ENCODE results near the gene BCL7A.

BCL7A gene

GRCh38 chr12:122062832-122063693 lies 41.4 kb downstream of the BCL7A start:
- Histone ChIP-seq H3K27me3 (ENCODE audit: insufficient read depth, low read length, poor library complexity) (no peaks in the 10 kb centered on the region), H2AK5ac (ENCODE audit: low read length) (peak overlapping the region; percentile 83), H3K4me2 (ENCODE audit: low read length) (no peak overlapping the region), H3K56ac (ENCODE audit: low read length) (peak overlapping the region; percentile 86), H3K23ac (ENCODE audit: low read length) (no peak overlapping the region), H3K79me1 (ENCODE audit: low read length) (no peaks in the 10 kb centered on the region), H3K36me3 (ENCODE audit: control insufficient read depth, insufficient read depth, low read length) (no peaks in the 10 kb centered on the region), H2BK120ac (ENCODE audit: low read depth, low read length) (no peak overlapping the region), H2BK5ac (ENCODE audit: low read length) (peak overlapping the region; percentile 83), H3K18ac (ENCODE audit: low read length) (peak overlapping the region; percentile 3), H3K27ac (ENCODE audit: low read depth, low read length) (peak overlapping the region; percentile 73), H3K9ac (ENCODE audit: low read length) (peak overlapping the region; percentile 51), H4K5ac (ENCODE audit: low read length) (peak overlapping the region; percentile 95), H3K4me1 (ENCODE audit: control insufficient read depth, low read depth, low read length) (peaks cover 11% of the 10 kb centered on the region), H3K4me3 (ENCODE audit: low read length) (no peak overlapping the region), H4K8ac (ENCODE audit: low read depth, low read length) (no peak overlapping the region), H2BK15ac (replicated peaks; ENCODE audit: low read depth) (no peak overlapping the region), H3K4ac (ENCODE audit: low read depth, low read length) (no peak overlapping the region), H3K79me2 (ENCODE audit: control insufficient read depth, insufficient read depth, low read length) (no peaks in the 10 kb centered on the region)
- peak; percentile 95 for DNase-seq
- WGBS (ENCODE audit: extremely low coverage, insufficient coverage, low lambda C conversion rate) = no CpG with 5 or more reads among the region's 19 CpGs

- H2BK120ac ChIP-seq (ENCODE audit: low read depth, low read length) = peak overlapping the region; percentile 10
These were observed 42.0 kb downstream of the BCL7A start for GRCh38 chr12:122063694-122064024.

GRCh38 chr12:122064025-122064777 lies 42.5 kb downstream of the BCL7A start:
- H3K56ac ChIP-seq (ENCODE audit: low read length) = peak overlapping the region; percentile 86
- H3K79me2 ChIP-seq (ENCODE audit: control insufficient read depth, insufficient read depth, low read length) = no peaks in the 10 kb centered on the region
- no CpG with 5 or more reads among the region's 14 CpGs for WGBS (ENCODE audit: extremely low coverage, insufficient coverage, low lambda C conversion rate)
- H3K4ac ChIP-seq (ENCODE audit: low read depth, low read length) = peak overlapping the region; percentile 66
- peaks cover 11% of the 10 kb centered on the region for H3K4me1 ChIP-seq (ENCODE audit: control insufficient read depth, low read depth, low read length)
- peak overlapping the region; percentile 42 for H3K18ac ChIP-seq (ENCODE audit: low read length)
- no peak overlapping the region for H4K8ac ChIP-seq (ENCODE audit: low read depth, low read length)
- no peak overlapping the region for H2BK15ac ChIP-seq (replicated peaks; ENCODE audit: low read depth)
- no peak overlapping the region for H3K4me3 ChIP-seq (ENCODE audit: low read length)
- no peaks in the 10 kb centered on the region for H3K36me3 ChIP-seq (ENCODE audit: control insufficient read depth, insufficient read depth, low read length)
- peak overlapping the region; percentile 83 for H2AK5ac ChIP-seq (ENCODE audit: low read length)
- peak; percentile 99 for DNase-seq
- H2BK5ac ChIP-seq (ENCODE audit: low read length) = peak overlapping the region; percentile 76
- no peak overlapping the region for H2BK120ac ChIP-seq (ENCODE audit: low read depth, low read length)
- H3K27ac ChIP-seq (ENCODE audit: low read depth, low read length) = peak overlapping the region; percentile 73
- H3K23ac ChIP-seq (ENCODE audit: low read length) = no peak overlapping the region
- no peaks in the 10 kb centered on the region for H3K27me3 ChIP-seq (ENCODE audit: insufficient read depth, low read length, poor library complexity)
- H4K5ac ChIP-seq (ENCODE audit: low read length) = peak overlapping the region; percentile 95
- no peaks in the 10 kb centered on the region for H3K79me1 ChIP-seq (ENCODE audit: low read length)
- H3K4me2 ChIP-seq (ENCODE audit: low read length) = peak overlapping the region; percentile 6
- H3K9ac ChIP-seq (ENCODE audit: low read length) = peak overlapping the region; percentile 51

More at GRCh38 chr12:122063694-122064024, 42.0 kb downstream of the BCL7A start:
- Histone ChIP-seq H3K36me3 (ENCODE audit: control insufficient read depth, insufficient read depth, low read length) (no peaks in the 10 kb centered on the region), H4K8ac (ENCODE audit: low read depth, low read length) (no peak overlapping the region), H3K4me2 (ENCODE audit: low read length) (no peak overlapping the region), H2AK5ac (ENCODE audit: low read length) (peak overlapping the region; percentile 83), H3K4me1 (ENCODE audit: control insufficient read depth, low read depth, low read length) (peaks cover 11% of the 10 kb centered on the region), H2BK15ac (replicated peaks; ENCODE audit: low read depth) (no peak overlapping the region), H3K9ac (ENCODE audit: low read length) (peak overlapping the region; percentile 51), H3K4me3 (ENCODE audit: low read length) (no peak overlapping the region), H4K5ac (ENCODE audit: low read length) (peak overlapping the region; percentile 95), H3K23ac (ENCODE audit: low read length) (no peak overlapping the region), H2BK5ac (ENCODE audit: low read length) (peak overlapping the region; percentile 76), H3K27me3 (ENCODE audit: insufficient read depth, low read length, poor library complexity) (no peaks in the 10 kb centered on the region), H3K79me1 (ENCODE audit: low read length) (no peaks in the 10 kb centered on the region), H3K18ac (ENCODE audit: low read length) (peak overlapping the region; percentile 42), H3K27ac (ENCODE audit: low read depth, low read length) (peak overlapping the region; percentile 73), H3K79me2 (ENCODE audit: control insufficient read depth, insufficient read depth, low read length) (no peaks in the 10 kb centered on the region), H3K4ac (ENCODE audit: low read depth, low read length) (no peak overlapping the region), H3K56ac (ENCODE audit: low read length) (peak overlapping the region; percentile 86)
- DNase-seq = no peak
- WGBS (ENCODE audit: extremely low coverage, insufficient coverage, low lambda C conversion rate) = no CpG with 5 or more reads among the region's 6 CpGs

GRCh38 chr12:122064780-122065588 lies 43.3 kb downstream of the BCL7A start:
- Histone ChIP-seq H3K79me2 (ENCODE audit: control insufficient read depth, insufficient read depth, low read length) (no peaks in the 10 kb centered on the region), H3K36me3 (ENCODE audit: control insufficient read depth, insufficient read depth, low read length) (no peaks in the 10 kb centered on the region), H4K8ac (ENCODE audit: low read depth, low read length) (no peak overlapping the region), H3K4me2 (ENCODE audit: low read length) (no peak overlapping the region), H2AK5ac (ENCODE audit: low read length) (no peak overlapping the region), H4K5ac (ENCODE audit: low read length) (no peak overlapping the region), H3K4me1 (ENCODE audit: control insufficient read depth, low read depth, low read length) (peaks cover 11% of the 10 kb centered on the region), H2BK15ac (replicated peaks; ENCODE audit: low read depth) (no peak overlapping the region), H2BK120ac (ENCODE audit: low read depth, low read length) (no peak overlapping the region), H3K4me3 (ENCODE audit: low read length) (no peak overlapping the region), H3K9ac (ENCODE audit: low read length) (no peak overlapping the region), H3K18ac (ENCODE audit: low read length) (no peak overlapping the region), H3K56ac (ENCODE audit: low read length) (peak overlapping the region; percentile 59), H3K27ac (ENCODE audit: low read depth, low read length) (no peak overlapping the region), H2BK5ac (ENCODE audit: low read length) (no peak overlapping the region), H3K27me3 (ENCODE audit: insufficient read depth, low read length, poor library complexity) (no peaks in the 10 kb centered on the region), H3K79me1 (ENCODE audit: low read length) (no peaks in the 10 kb centered on the region), H3K23ac (ENCODE audit: low read length) (no peak overlapping the region), H3K4ac (ENCODE audit: low read depth, low read length) (peak overlapping the region; percentile 66)
- peak; percentile 73 for DNase-seq
- no CpG with 5 or more reads among the region's 16 CpGs for WGBS (ENCODE audit: extremely low coverage, insufficient coverage, low lambda C conversion rate)

GRCh38 chr12:122067548-122067947 lies 45.9 kb downstream of the BCL7A start:
- Histone ChIP-seq H3K4me1 (ENCODE audit: control insufficient read depth, low read depth, low read length) (peaks cover 11% of the 10 kb centered on the region), H3K27me3 (ENCODE audit: insufficient read depth, low read length, poor library complexity) (no peaks in the 10 kb centered on the region), H3K23ac (ENCODE audit: low read length) (no peak overlapping the region), H2BK5ac (ENCODE audit: low read length) (no peak overlapping the region), H3K36me3 (ENCODE audit: control insufficient read depth, insufficient read depth, low read length) (no peaks in the 10 kb centered on the region), H2AK5ac (ENCODE audit: low read length) (no peak overlapping the region), H2BK120ac (ENCODE audit: low read depth, low read length) (no peak overlapping the region), H4K8ac (ENCODE audit: low read depth, low read length) (no peak overlapping the region), H3K56ac (ENCODE audit: low read length) (no peak overlapping the region), H3K4ac (ENCODE audit: low read depth, low read length) (no peak overlapping the region), H3K79me2 (ENCODE audit: control insufficient read depth, insufficient read depth, low read length) (no peaks in the 10 kb centered on the region), H3K79me1 (ENCODE audit: low read length) (no peaks in the 10 kb centered on the region), H3K18ac (ENCODE audit: low read length) (no peak overlapping the region), H3K4me3 (ENCODE audit: low read length) (no peak overlapping the region), H3K27ac (ENCODE audit: low read depth, low read length) (no peak overlapping the region), H2BK15ac (replicated peaks; ENCODE audit: low read depth) (no peak overlapping the region), H3K9ac (ENCODE audit: low read length) (no peak overlapping the region), H4K5ac (ENCODE audit: low read length) (no peak overlapping the region), H3K4me2 (ENCODE audit: low read length) (no peak overlapping the region)
- no CpG with 5 or more reads among the region's 5 CpGs for WGBS (ENCODE audit: extremely low coverage, insufficient coverage, low lambda C conversion rate)
- DNase-seq = no peak
